HG02885 (cell line): ENCODE data around the gene ARHGAP33.

Experiments
- ATAC-seq: cut with Tn5 transposase; IDR thresholded peaks from one replicate; pipeline ENCODE4 v1.9.1; 2021; ENCODE audit warnings: mild to moderate bottlenecking; ENCODE audit not compliant: unreplicated experiment, poor library complexity

ARHGAP33 gene

GRCh38 chr19:35775298-35776101 lies at the start of gene ARHGAP33:
Gene ARHGAP33 (plus strand): TSS chr19:35775564. CDS start chr19:35775659, 95 bp downstream.
- ATAC-seq, result peak; percentile 94

GRCh38 chr19:35727053-35727955 lies 48.1 kb upstream of the ARHGAP33 start:
- ATAC-seq, result no peak

- no peak for ATAC-seq
Observed at GRCh38 chr19:35727956-35728706, 47.2 kb upstream of the ARHGAP33 start.

- ATAC-seq, result no peak
Observed at GRCh38 chr19:35729021-35729420, 46.3 kb upstream of the ARHGAP33 start.

GRCh38 chr19:35729763-35730162 lies 45.6 kb upstream of the ARHGAP33 start:
- no peak for ATAC-seq

GRCh38 chr19:35730326-35730725 lies 45.0 kb upstream of the ARHGAP33 start:
- ATAC-seq, result no peak

- no peak for ATAC-seq
Observed at GRCh38 chr19:35731353-35731752, 44.0 kb upstream of the ARHGAP33 start.

GRCh38 chr19:35731779-35732405 lies 43.5 kb upstream of the ARHGAP33 start:
- ATAC-seq, result no peak

- no peak for ATAC-seq
Observed at GRCh38 chr19:35732540-35733179, 42.7 kb upstream of the ARHGAP33 start.

- ATAC-seq, result no peak
Observed at GRCh38 chr19:35733180-35734125, 41.9 kb upstream of the ARHGAP33 start.

- ATAC-seq, result no peak
Observed at GRCh38 chr19:35734273-35734672, 41.1 kb upstream of the ARHGAP33 start.

- ATAC-seq, result no peak
Observed at GRCh38 chr19:35734889-35735288, 40.5 kb upstream of the ARHGAP33 start.

- ATAC-seq, result no peak
Observed at GRCh38 chr19:35736913-35737886, 38.2 kb upstream of the ARHGAP33 start.

- no peak for ATAC-seq
Observed at GRCh38 chr19:35738021-35738886, 37.1 kb upstream of the ARHGAP33 start.

GRCh38 chr19:35738887-35739229 lies 36.5 kb upstream of the ARHGAP33 start:
- ATAC-seq, result no peak

GRCh38 chr19:35739275-35740107 lies 35.9 kb upstream of the ARHGAP33 start:
- ATAC-seq, result no peak
